ENCODE measurements around the gene MAN1B1. TPM values are rescaled to one million over a fixed set of nuclear protein-coding genes. Genes with fewer than 3 reads are reported as not detected.
A peak's percentile ranks its signal among the peaks of the same experiment; 100 is the strongest.

Gene MAN1B1
- polyA plus RNA-seq, 3 donors, result 29.3 to 38.2 (median 33.3) TPM

DNA sequence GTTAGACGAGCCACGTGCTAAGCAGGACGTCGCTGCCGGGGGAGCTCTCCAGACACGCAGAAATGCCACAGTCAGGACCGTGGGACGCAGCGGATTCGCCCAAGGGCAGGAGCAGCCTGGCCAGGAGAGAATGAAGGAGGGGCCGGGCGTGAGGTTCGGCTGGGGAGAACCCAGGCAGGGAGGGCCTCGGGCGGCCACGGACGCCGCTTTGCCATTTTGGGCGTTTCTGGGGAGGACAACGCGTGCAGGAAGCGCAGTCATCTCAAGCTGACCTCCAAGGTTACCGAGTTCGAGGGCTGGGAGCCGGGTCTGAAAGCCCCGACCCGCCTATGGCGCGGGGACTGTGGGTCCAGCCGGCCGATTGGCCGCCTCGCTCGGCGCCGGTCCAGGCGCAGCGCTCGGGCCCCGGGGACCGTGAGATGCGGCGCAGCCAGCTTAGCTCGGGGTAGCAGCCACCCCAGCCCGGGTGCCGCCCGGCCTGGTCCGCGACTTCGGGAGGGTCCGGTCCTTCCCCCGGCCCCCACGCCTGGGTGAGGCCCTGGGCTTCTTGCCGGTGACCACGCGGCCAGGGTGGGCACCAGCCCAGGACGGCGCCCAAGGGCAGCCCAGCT lies 760 bp upstream of the MAN1B1 start:
- Histone ChIP-seq H3K79me2 (ENCODE audit: insufficient read depth, low read length) (peaks cover 4% of the 10 kb centered on the region), H3K27ac (ENCODE audit: low read depth in 1 of 2, low read length in 2 of 2) (peak overlapping the region; percentile 70 to 93), H4K20me1 (ENCODE audit: insufficient read depth, low read length) (no peaks in the 10 kb centered on the region), H3K9ac (ENCODE audit: insufficient read depth, low read length, poor library complexity, severe bottlenecking) (peak overlapping the region; percentile 92), H3K27me3 (ENCODE audit: control insufficient read depth in 2 of 2, insufficient read depth in 2 of 2, low read length in 2 of 2) (no peaks in the 10 kb centered on the region), H3K4me2 (replicated peaks; ENCODE audit: extremely low read depth, low read length, poor library complexity, severe bottlenecking) (peak overlapping the region; percentile 92), H3K9me3 (replicated peaks in 1 of 2; ENCODE audit: control insufficient read depth in 1 of 2, insufficient read depth in 1 of 2, low read length in 2 of 2) (no peaks in the 10 kb centered on the region), H3K4me1 (ENCODE audit: control insufficient read depth in 1 of 2, insufficient read depth in 2 of 2, low read length in 2 of 2) (peaks cover 23 to 28% of the 10 kb centered on the region in 2 donors), H3K36me3 (replicated peaks in 1 of 2; ENCODE audit: control insufficient read depth in 1 of 2, insufficient read depth in 2 of 2, low read length in 2 of 2) (peaks cover 27 to 34% of the 10 kb centered on the region in 2 donors), H2AFZ (ENCODE audit: insufficient read depth, low read depth, low read length, poor library complexity, severe bottlenecking) (peak overlapping the region; percentile 87), H3K4me3 (replicated peaks in 1 of 3; ENCODE audit: low read depth in 2 of 3, low read length in 3 of 3) (peak overlapping the region; percentile 64 to 77 (median 75))
- WGBS (ENCODE audit: insufficient coverage), result under 1% methylated on average over 58 of the region's 58 CpGs
- Mint-ChIP-seq H3K4me1 (peaks cover 30% of the 10 kb centered on the region), H3K27ac (peak overlapping the region; percentile 95 to 98 (median 97)), H3K27me3 (ENCODE audit: low read depth in 3 of 3) (peaks cover 0 to 5% (median 1%) of the 10 kb centered on the region in 3 donors), H3K9me3 (peaks cover 0 to 9% (median 0%) of the 10 kb centered on the region in 7 donors), H3K4me3 (peak overlapping the region; percentile 82 to 93), H3K36me3 (peaks cover 31 to 54% of the 10 kb centered on the region in 2 donors)
- intact Hi-C loops (cut with micrococcal nuclease), result loop anchor here in 1 of 2 donors (2.0 kb wide), 1 partner anchor 15 kb away; the partner anchor contains the start of gene SAPCD2
- no peak for TF ChIP-seq CTCF (IDR thresholded peaks at IDR 0.05)
- peak; percentile 31 to 62 (median 61) for DNase-seq

- peaks cover 0 to 3% (median 1%) of the 10 kb centered on the region in 3 donors for H3K27me3 Mint-ChIP-seq (ENCODE audit: low read depth in 3 of 3)
- H3K4me1 Mint-ChIP-seq, result peaks cover 30% of the 10 kb centered on the region
- intact Hi-C loops (cut with micrococcal nuclease), result loop anchor here in 1 of 2 donors (2.0 kb wide), 1 partner anchor 17 kb away; the partner anchor contains the start of gene SAPCD2
- peaks cover 29 to 51% of the 10 kb centered on the region in 2 donors for H3K36me3 Mint-ChIP-seq
- Histone ChIP-seq H3K9me3 (replicated peaks in 1 of 2; ENCODE audit: control insufficient read depth in 1 of 2, insufficient read depth in 1 of 2, low read length in 2 of 2) (no peaks in the 10 kb centered on the region), H3K4me3 (replicated peaks in 1 of 3; ENCODE audit: low read depth in 2 of 3, low read length in 3 of 3) (peak overlapping the region; percentile 75 to 77 (median 77)), H3K4me1 (ENCODE audit: control insufficient read depth in 1 of 2, insufficient read depth in 2 of 2, low read length in 2 of 2) (peaks cover 23 to 28% of the 10 kb centered on the region in 2 donors), H4K20me1 (ENCODE audit: insufficient read depth, low read length) (no peaks in the 10 kb centered on the region), H3K4me2 (replicated peaks; ENCODE audit: extremely low read depth, low read length, poor library complexity, severe bottlenecking) (peak overlapping the region; percentile 92), H3K36me3 (replicated peaks in 1 of 2; ENCODE audit: control insufficient read depth in 1 of 2, insufficient read depth in 2 of 2, low read length in 2 of 2) (peaks cover 18 to 35% of the 10 kb centered on the region in 2 donors), H3K79me2 (ENCODE audit: insufficient read depth, low read length) (peaks cover 4% of the 10 kb centered on the region), H2AFZ (ENCODE audit: insufficient read depth, low read depth, low read length, poor library complexity, severe bottlenecking) (peak overlapping the region; percentile 87), H3K27me3 (ENCODE audit: control insufficient read depth in 2 of 2, insufficient read depth in 2 of 2, low read length in 2 of 2) (no peaks in the 10 kb centered on the region), H3K9ac (ENCODE audit: insufficient read depth, low read length, poor library complexity, severe bottlenecking) (peak overlapping the region; percentile 92), H3K27ac (ENCODE audit: low read depth in 1 of 2, low read length in 2 of 2) (peak overlapping the region; percentile 70 to 93)
- WGBS (ENCODE audit: insufficient coverage), result 10% methylated on average over 19 of the region's 22 CpGs
- DNase-seq, result no peak
- peak overlapping the region; percentile 89 to 91 for H3K4me3 Mint-ChIP-seq
- no peak for TF ChIP-seq CTCF (IDR thresholded peaks at IDR 0.05)
- peaks cover 0 to 9% (median 0%) of the 10 kb centered on the region in 7 donors for H3K9me3 Mint-ChIP-seq
- peak overlapping the region; percentile 90 to 97 (median 95) for H3K27ac Mint-ChIP-seq
Measured at GRCh38 chr9:137087409-137087925, 682 bp downstream of the MAN1B1 start.
